Esophagus mucosa (tissue), 1 donor: Measurements from ENCODE around the gene DLX2. TPM values are rescaled to one million over a fixed set of nuclear protein-coding genes. Genes with fewer than 3 reads are reported as not detected.
"Not testable (repeated sequence)": the region's sequence is repeated elsewhere in the genome, so short reads cannot be mapped to it uniquely, and the experiment has no call there.

Experiments
- ATAC-seq: fragments of 200-7000 bp; cut with Tn5 transposase; one replicate; pipeline ENCODE4 v1.9.1; 2020
- total RNA-seq: library from RNA; stranded (reverse); gene quantifications from one replicate; pipeline ENCODE4 v1.2.4, GENCODE V29; 2023
- donor health status: DM: yes; HTN: yes; CAD: no.

DLX2 gene
- total RNA-seq, 1 donor from 2014 or later: not detected

GRCh38 chr2:172083628-172084394 is 18.9 kb downstream of the DLX2 start:
- ATAC-seq: no peak

- no peak for ATAC-seq
These were observed 19.6 kb downstream of the DLX2 start for GRCh38 chr2:172082944-172083627.

GRCh38 chr2:172082105-172082943 is 20.4 kb downstream of the DLX2 start:
- ATAC-seq: no peak

GRCh38 chr2:172081221-172082022 is 21.3 kb downstream of the DLX2 start:
- ATAC-seq: no peak

GRCh38 chr2:172080641-172081220 is 22.0 kb downstream of the DLX2 start:
- ATAC-seq: no peak

- no peak for ATAC-seq
These were observed 22.7 kb downstream of the DLX2 start for GRCh38 chr2:172079838-172080640.

- no peak for ATAC-seq
These were observed 23.3 kb downstream of the DLX2 start for GRCh38 chr2:172079416-172079815.

GRCh38 chr2:172074254-172074653 is 28.4 kb downstream of the DLX2 start:
- ATAC-seq: no peak

- ATAC-seq: no peak
These were observed 29.2 kb downstream of the DLX2 start for GRCh38 chr2:172073518-172073917.

GRCh38 chr2:172072706-172073105 is 30.0 kb downstream of the DLX2 start:
- ATAC-seq: no peak

GRCh38 chr2:172072303-172072702 is 30.4 kb downstream of the DLX2 start:
- no peak for ATAC-seq

- no peak for ATAC-seq
These were observed 31.8 kb downstream of the DLX2 start for GRCh38 chr2:172070936-172071335.

- not testable (repeated sequence) for ATAC-seq
These were observed 34.8 kb downstream of the DLX2 start for GRCh38 chr2:172067905-172068304.

- ATAC-seq: no peak
These were observed 36.3 kb downstream of the DLX2 start for GRCh38 chr2:172066394-172066886.

GRCh38 chr2:172065111-172065510 is 37.6 kb downstream of the DLX2 start:
- ATAC-seq: no peak

GRCh38 chr2:172063446-172063845 is 39.3 kb downstream of the DLX2 start:
- ATAC-seq: no peak

- ATAC-seq: no peak
These were observed 40.2 kb downstream of the DLX2 start for GRCh38 chr2:172062402-172063004.

GRCh38 chr2:172060118-172060517 is 42.6 kb downstream of the DLX2 start:
- ATAC-seq: not testable (repeated sequence)

GRCh38 chr2:172058660-172059059 is 44.0 kb downstream of the DLX2 start:
- no peak for ATAC-seq

- ATAC-seq: no peak
These were observed 46.4 kb downstream of the DLX2 start for GRCh38 chr2:172056293-172056692.
